ENCODE measurements around the gene DEDD.

Gene DEDD

GRCh38 chr1:161132410-161133219, at the start of gene DEDD:
DEDD (minus strand) TSS chr1:161132667; CDS start chr1:161124462, 8,205 bp downstream.
- DNase-seq, result peak; percentile 55 to 89

GRCh38 chr1:161182214-161182613, 49.7 kb upstream of the DEDD start:
- DNase-seq, result peak; percentile 20 to 25

- DNase-seq, result no peak
Observed at GRCh38 chr1:161180639-161181038, 48.2 kb upstream of the DEDD start.

GRCh38 chr1:161179698-161180097, 47.2 kb upstream of the DEDD start:
- DNase-seq, result no peak

GRCh38 chr1:161177936-161178244, 45.4 kb upstream of the DEDD start:
- DNase-seq, result no peak

- DNase-seq, result peak in 1 of 2 experiments; percentile 48
Observed at GRCh38 chr1:161177112-161177935, 44.9 kb upstream of the DEDD start, which contains the start of gene B4GALT3. B4GALT3 (minus strand) TSS chr1:161177507; CDS start chr1:161176060, 1,447 bp downstream.

GRCh38 chr1:161176468-161177111, 44.1 kb upstream of the DEDD start:
- DNase-seq, result no peak

GRCh38 chr1:161175771-161176453, 43.4 kb upstream of the DEDD start:
- DNase-seq, result no peak

GRCh38 chr1:161174911-161175310, 42.4 kb upstream of the DEDD start:
- no peak for DNase-seq

GRCh38 chr1:161173711-161174110, 41.2 kb upstream of the DEDD start:
- no peak for DNase-seq

GRCh38 chr1:161172776-161173376, 40.4 kb upstream of the DEDD start:
- no peak for DNase-seq

GRCh38 chr1:161172349-161172748, 39.9 kb upstream of the DEDD start:
- no peak for DNase-seq

- DNase-seq, result no peak
Observed at GRCh38 chr1:161171696-161172095, 39.2 kb upstream of the DEDD start.

- no peak for DNase-seq
Observed at GRCh38 chr1:161171191-161171590, 38.7 kb upstream of the DEDD start.

GRCh38 chr1:161168906-161169305, 36.4 kb upstream of the DEDD start:
- DNase-seq, result no peak

- DNase-seq, result no peak
Observed at GRCh38 chr1:161166669-161167548, 34.4 kb upstream of the DEDD start.

GRCh38 chr1:161165742-161166668, 33.5 kb upstream of the DEDD start, which contains the start of gene PPOX:
PPOX (plus strand) TSS chr1:161166426; CDS start chr1:161166848, 422 bp downstream.
- DNase-seq, result peak; percentile 88 to 93

GRCh38 chr1:161164901-161165610, 32.6 kb upstream of the DEDD start:
- no peak for DNase-seq

GRCh38 chr1:161163793-161164192, 31.3 kb upstream of the DEDD start:
- no peak for DNase-seq

Data from SW 1271 (cell line).